GM10266 (cell line): ENCODE measurements around the gene EYA2.

Source experiments
- DNase-seq: peaks from one replicate; pipeline ENCODE4 v3.0.0; 2012; ENCODE audit errors: extremely low spot score
- CTCF ChIP-seq: IDR thresholded peaks from 2 replicates; pipeline ENCODE4 v1.5.1; 2012; ENCODE audit warnings: mild to moderate bottlenecking, low read depth; ENCODE audit not compliant: control insufficient read depth, insufficient read depth; ENCODE audit errors: missing control alignments

Gene EYA2

GRCh38 chr20:47187450-47188195 lies 293.0 kb downstream of the EYA2 start:
- DNase-seq, result no peak
- TF ChIP-seq CTCF, result no peak

GRCh38 chr20:47188540-47188939 lies 293.9 kb downstream of the EYA2 start:
- no peak for DNase-seq
- no peak for TF ChIP-seq CTCF

- DNase-seq, result no peak
- no peak for TF ChIP-seq CTCF
Observed at GRCh38 chr20:47189060-47189459, 294.4 kb downstream of the EYA2 start.

GRCh38 chr20:47191074-47191673 lies 296.5 kb downstream of the EYA2 start:
- TF ChIP-seq CTCF, result no peak
- no peak for DNase-seq

GRCh38 chr20:47191956-47192355 lies 297.3 kb downstream of the EYA2 start:
- no peak for DNase-seq
- TF ChIP-seq CTCF, result no peak

GRCh38 chr20:47195573-47195972 lies 300.9 kb downstream of the EYA2 start:
- no peak for TF ChIP-seq CTCF
- DNase-seq, result no peak

GRCh38 chr20:47196091-47197081 lies 301.7 kb downstream of the EYA2 start:
- DNase-seq, result peak; percentile 78
- TF ChIP-seq CTCF, result peak; percentile 96
